Omental fat pad (tissue), 4 donors: ENCODE results near the gene NR2F1. TPM values are rescaled to one million over a fixed set of nuclear protein-coding genes. Genes with fewer than 3 reads are reported as not detected.

ENCODE experiments used
- ATAC-seq: fragments of 150-250 bp; one replicate; pipeline ENCODE4 v1.9.1; 2016; ENCODE audit warnings: mild to moderate bottlenecking, moderate library complexity; ENCODE audit not compliant: low FRiP score
- DNase-seq: peaks from one replicate; pipeline ENCODE4 v3.0.0-alpha.2; 2019; ENCODE audit warnings: low spot score
- CTCF ChIP-seq, 3 donors: fragments of 450-650 bp; IDR thresholded peaks; one replicate each; pipeline ENCODE4 v1.5.1; 2016 to 2017; ENCODE audit warnings: antibody characterized with exemption in 3 of 3, mild to moderate bottlenecking in 3 of 3, moderate library complexity in 2 of 3
- total RNA-seq, 4 donors: library from RNA; depleted of rRNA; stranded (reverse); fragments of >200 nt; gene quantifications; one replicate each; pipeline ENCODE4 v1.1.0, GENCODE V29; 2016

Gene NR2F1
- total RNA-seq, 4 donors from 2014 or later, result 15.6 to 117 (median 68.3) TPM

GRCh38 chr5:93589152-93589828, 6.3 kb downstream of the NR2F1 start:
- TF ChIP-seq CTCF (IDR thresholded peaks at IDR 0.05), result no peak
- ATAC-seq, result no peak
- no peak for DNase-seq

DNA sequence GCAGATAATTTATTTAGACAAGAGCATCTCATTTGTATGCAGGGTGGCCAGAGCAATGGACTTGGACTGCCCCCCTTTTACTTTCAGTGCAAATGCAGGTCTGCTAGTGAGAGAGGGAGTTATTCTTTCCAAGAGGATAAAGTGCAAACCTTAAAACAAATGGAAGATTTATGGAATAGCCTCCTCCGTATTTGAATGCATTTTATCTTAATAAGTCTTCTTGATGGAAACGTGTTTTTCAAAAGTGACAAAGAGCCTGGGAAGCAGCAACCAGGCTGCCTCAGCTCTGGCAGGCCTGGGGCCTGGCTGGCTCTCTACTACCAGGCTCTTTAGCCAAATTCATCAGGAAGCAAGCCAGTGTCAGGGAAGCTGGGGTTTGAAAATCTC, 6.8 kb downstream of the NR2F1 start:
- no peak for TF ChIP-seq CTCF (IDR thresholded peaks at IDR 0.05)
- ATAC-seq (no peak), DNase-seq (no peak)

DNA sequence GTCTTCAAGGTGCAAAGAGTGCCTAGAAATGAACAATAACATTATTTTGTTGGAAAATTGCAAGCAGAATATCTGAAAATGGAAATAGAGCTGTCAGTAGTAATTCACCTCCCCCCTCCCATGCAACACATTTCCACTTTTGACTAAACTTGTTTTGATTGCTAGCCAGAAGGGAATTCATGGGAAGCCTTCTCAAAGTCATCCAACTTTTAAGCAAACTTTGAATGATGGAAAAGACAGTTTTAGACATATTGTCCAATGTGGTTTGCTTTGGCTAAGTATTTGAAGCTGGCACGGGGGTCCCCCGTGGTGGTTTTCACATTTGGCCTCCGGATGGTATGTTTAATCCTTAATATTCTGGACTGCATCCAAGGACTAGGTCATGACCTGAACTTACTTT, 7.5 kb downstream of the NR2F1 start:
- no peak for DNase-seq
- ATAC-seq, result no peak
- no peak for TF ChIP-seq CTCF (IDR thresholded peaks at IDR 0.05)

- DNase-seq, result no peak
- no peak for TF ChIP-seq CTCF (IDR thresholded peaks at IDR 0.05)
- no peak for ATAC-seq
Measured at GRCh38 chr5:93591323-93591945, 8.4 kb downstream of the NR2F1 start.

DNA sequence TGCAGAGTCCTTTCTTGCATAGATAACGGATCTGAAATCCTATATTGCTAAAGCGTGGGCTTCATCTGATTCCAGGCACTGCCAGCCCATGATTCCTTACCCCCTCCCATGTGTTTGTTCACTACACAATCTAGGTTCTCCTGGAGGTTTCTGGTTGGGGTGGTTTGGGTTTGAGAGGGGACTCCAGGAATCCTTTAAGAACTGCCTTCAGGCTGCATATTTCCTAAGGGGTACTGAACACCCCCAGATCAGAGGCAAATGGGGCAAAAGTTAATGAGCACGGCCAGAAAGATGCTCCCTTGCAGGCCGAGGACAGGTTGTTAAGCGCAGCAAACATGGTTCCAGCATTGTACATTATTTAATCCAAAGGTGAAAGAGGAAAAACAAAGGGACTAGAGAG, 9.9 kb downstream of the NR2F1 start:
- no peak for ATAC-seq
- no peak for TF ChIP-seq CTCF (IDR thresholded peaks at IDR 0.05)
- DNase-seq, result no peak

DNA sequence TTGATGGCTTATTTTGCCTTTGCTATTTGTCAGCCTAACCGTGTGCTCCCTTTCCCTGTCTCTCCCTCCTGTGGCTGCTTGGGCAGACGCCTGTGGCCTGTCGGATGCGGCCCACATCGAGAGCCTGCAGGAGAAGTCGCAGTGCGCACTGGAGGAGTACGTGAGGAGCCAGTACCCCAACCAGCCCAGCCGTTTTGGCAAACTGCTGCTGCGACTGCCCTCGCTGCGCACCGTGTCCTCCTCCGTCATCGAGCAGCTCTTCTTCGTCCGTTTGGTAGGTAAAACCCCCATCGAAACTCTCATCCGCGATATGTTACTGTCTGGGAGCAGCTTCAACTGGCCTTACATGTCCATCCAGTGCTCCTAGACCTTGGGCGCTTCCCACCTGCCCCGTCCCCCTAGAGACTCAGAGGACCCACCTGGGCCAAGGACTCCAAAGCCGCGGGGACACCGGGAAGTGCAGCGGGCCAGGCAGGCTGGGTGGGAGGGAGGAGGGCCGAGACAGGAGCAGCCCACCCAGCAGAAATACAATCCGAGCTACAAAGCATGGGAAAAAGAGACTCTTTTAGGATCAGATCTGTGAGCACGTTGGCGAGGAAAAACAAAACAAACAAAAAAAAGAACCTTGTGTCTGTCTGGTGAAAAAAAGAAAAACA, 10.6 kb downstream of the NR2F1 start:
- ATAC-seq (no peak), DNase-seq (no peak)
- no peak for TF ChIP-seq CTCF (IDR thresholded peaks at IDR 0.05)
